Measurements from ENCODE around the gene LRRIQ3. TPM values are rescaled to one million over a fixed set of nuclear protein-coding genes. Genes with fewer than 3 reads are reported as not detected.

The LRRIQ3 gene
- total and polyA plus RNA-seq, 2 of the 4 experiments (the other 2 are of a cell fraction): 1.2 to 1.8 TPM

DNA sequence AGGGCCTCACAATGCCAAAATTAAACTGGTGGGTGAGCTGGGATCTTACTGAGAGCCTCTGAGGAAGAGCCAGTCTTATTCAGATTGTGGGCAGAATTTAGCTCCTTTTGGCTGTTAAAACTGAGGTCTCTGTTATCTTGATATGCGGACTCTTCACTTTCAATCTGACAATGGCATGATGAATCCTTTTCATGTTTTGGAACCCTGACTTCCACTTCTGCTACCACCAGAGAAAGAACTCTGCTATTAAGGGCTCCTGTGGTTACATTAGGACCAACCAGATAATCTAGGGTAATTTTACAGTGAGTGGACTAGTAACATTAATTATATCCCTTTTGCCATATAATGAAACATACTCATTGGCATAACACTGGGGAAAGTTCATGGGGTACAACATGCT is 219.0 kb downstream of the LRRIQ3 start:
- in situ Hi-C loops (cut with MboI; ENCODE audit: low sequenced_read_pairs) (no loop called here), dilution Hi-C loops (cut with HindIII; ENCODE audit: low sequenced_read_pairs, unreplicated experiment) (no loop called here)

More for the DNA sequence above, 219.0 kb downstream of the LRRIQ3 start:
- TF ChIP-seq RAD21 (IDR thresholded peaks at IDR 0.05; ENCODE audit: low read length) (no peak), FOS (IDR thresholded peaks at IDR 0.05; ENCODE audit: low read depth, low read length) (no peak), MAFK (IDR thresholded peaks at IDR 0.05; ENCODE audit: low read depth, low read length) (no peak), MAZ (IDR thresholded peaks at IDR 0.05; ENCODE audit: borderline replicate concordance, low read depth, low read length) (no peak), POLR2A (IDR thresholded peaks at IDR 0.05; ENCODE audit: low read depth, low read length) (no peak)
- Histone ChIP-seq H3K9me3 (ENCODE audit: control insufficient read depth, insufficient read depth, low read length) (0 out of 2 replicates have a peak, but pooled peaks cover 2% of the 10 kb centered on the region), H3K36me3 (ENCODE audit: control insufficient read depth, insufficient read depth, low read length) (no peaks in the 10 kb centered on the region), H2BK20ac (ENCODE audit: low read depth, low read length) (no peak overlapping the region), H3K4ac (ENCODE audit: low read depth, low read length) (no peak overlapping the region), H3K56ac (ENCODE audit: extremely low read depth, insufficient read depth, low read length) (no peak overlapping the region), H3K9ac (ENCODE audit: low read depth, low read length) (no peak overlapping the region), H3K4me3 (ENCODE audit: insufficient read depth, low read depth, low read length) (no peak overlapping the region), H2AFZ (replicated peaks; ENCODE audit: low read length, poor library complexity) (no peak overlapping the region), H3K14ac (replicated peaks; ENCODE audit: low read depth, low read length) (no peak overlapping the region), H3K27ac (ENCODE audit: insufficient read depth, low read length) (no peak overlapping the region), H2BK120ac (ENCODE audit: low read depth, low read length) (no peak overlapping the region), H2BK5ac (ENCODE audit: low read depth, low read length, poor library complexity, severe bottlenecking) (no peak overlapping the region), H4K91ac (ENCODE audit: insufficient read depth, low read depth, low read length) (no peak overlapping the region), H3K79me1 (ENCODE audit: low read depth in 1 of 2, low read length in 2 of 2) (no peaks in the 10 kb centered on the region), H3K4me1 (ENCODE audit: control insufficient read depth, insufficient read depth, low read length) (no peaks in the 10 kb centered on the region), H2AK9ac (replicated peaks; ENCODE audit: low read depth, low read length, poor library complexity) (no peak overlapping the region), H2AK5ac (ENCODE audit: low read depth, low read length) (no peak overlapping the region), H4K8ac (ENCODE audit: low read depth in 2 of 2, low read length in 2 of 2) (no peak overlapping the region), H3K4me2 (ENCODE audit: low read depth, low read length) (no peak overlapping the region), H2BK15ac (ENCODE audit: low read depth, low read length) (no peak overlapping the region), H3K23ac (ENCODE audit: low read depth, low read length) (no peak overlapping the region), H3K9me1 (ENCODE audit: insufficient read depth, low read length) (no peaks in the 10 kb centered on the region), H4K20me1 (ENCODE audit: insufficient read depth, low read length) (no peaks in the 10 kb centered on the region), H3K27me3 (ENCODE audit: control insufficient read depth, insufficient read depth, low read length) (no peaks in the 10 kb centered on the region), H4K5ac (ENCODE audit: low read depth, low read length) (no peak overlapping the region), H3K18ac (ENCODE audit: low read depth, low read length) (no peak overlapping the region)
- ATAC-seq (ENCODE audit: low read depth): no peak
- no TSS peak for BruUV-seq (replicated peaks)
- no peak for DNase-seq
- CTCF ChIA-PET: no interaction called here
- no CpG with 5 or more reads among the region's 1 CpG for WGBS, 2 experiments (ENCODE audit: extremely low coverage in 2 of 2, insufficient read length in 1 of 2)
- POLR2A ChIA-PET (ENCODE audit: unreplicated experiment): no interaction called here
- intact Hi-C loops (cut with micrococcal nuclease): no loop called here

Other genes starting within 250 kb of the LRRIQ3 start
- gene FPGT, start 66 bp upstream of the LRRIQ3 start, total RNA-seq (2012; rRNA removed): 13.3 and 23.6 TPM in 2 replicates
- 5.5 and 9.4 TPM in 2 replicates for gene FPGT, start 66 bp upstream of the LRRIQ3 start, polyA plus RNA-seq (2012; rRNA removed)
- gene TNNI3K, start 37.2 kb upstream of the LRRIQ3 start, total RNA-seq (2012; rRNA removed): 0.28 and 0.90 TPM in 2 replicates
- 0.49 and 1.3 TPM in 2 replicates for gene TNNI3K, start 37.2 kb upstream of the LRRIQ3 start, polyA plus RNA-seq (2012; rRNA removed)